GM23248 (cell line): ENCODE results near the gene USP37. TPM values are rescaled to one million over a fixed set of nuclear protein-coding genes. Genes with fewer than 3 reads are reported as not detected.

Experiments used
- DNase-seq: peaks from one replicate; pipeline ENCODE4 v3.0.0-alpha.2; 2015
- H2AFZ ChIP-seq: fragments of 200-600 bp; sonication (generic); 2 replicates; pipeline ENCODE4 v1.6.1; 2016; ENCODE audit warnings: antibody characterized with exemption
- H3F3A ChIP-seq: fragments of 200-600 bp; sonication (generic); 2 replicates; pipeline ENCODE4 v1.6.1; 2016; ENCODE audit warnings: mild to moderate bottlenecking, antibody characterized with exemption, mixed run types; ENCODE audit not compliant: insufficient read depth
- H3K27ac ChIP-seq: fragments of 200-600 bp; sonication (generic); 2 replicates; pipeline ENCODE4 v1.5.1; 2016; ENCODE audit warnings: mild to moderate bottlenecking
- H3K27me3 ChIP-seq: fragments of 200-600 bp; sonication (generic); replicated peaks from 2 replicates; pipeline ENCODE4 v1.6.1; 2016; ENCODE audit warnings: mild to moderate bottlenecking; ENCODE audit not compliant: insufficient read depth
- H3K36me3 ChIP-seq: fragments of 200-600 bp; sonication (generic); 2 replicates; pipeline ENCODE4 v1.6.1; 2016; ENCODE audit warnings: low read depth, mild to moderate bottlenecking
- H3K4me1 ChIP-seq: fragments of 200-600 bp; sonication (generic); 2 replicates; pipeline ENCODE4 v1.6.1; 2016; ENCODE audit warnings: mild to moderate bottlenecking; ENCODE audit not compliant: insufficient read depth
- H3K4me2 ChIP-seq: fragments of 200-600 bp; sonication (generic); one replicate; pipeline ENCODE4 v1.6.1; 2016; ENCODE audit warnings: mild to moderate bottlenecking; ENCODE audit not compliant: unreplicated experiment
- H3K4me3 ChIP-seq: fragments of 200-600 bp; sonication (generic); 2 replicates; pipeline ENCODE4 v1.5.1; 2016; ENCODE audit warnings: mild to moderate bottlenecking
- H3K79me2 ChIP-seq: fragments of 200-600 bp; sonication (generic); 2 replicates; pipeline ENCODE4 v1.6.1; 2016; ENCODE audit warnings: mild to moderate bottlenecking; ENCODE audit not compliant: insufficient read depth
- H3K9ac ChIP-seq: fragments of 200-600 bp; sonication (generic); 2 replicates; pipeline ENCODE4 v1.6.1; 2016; ENCODE audit warnings: mild to moderate bottlenecking
- H3K9me2 ChIP-seq: fragments of 200-600 bp; sonication (generic); 2 replicates; pipeline ENCODE4 v1.6.1; 2016; ENCODE audit warnings: mixed run types, mild to moderate bottlenecking, moderate library complexity; ENCODE audit not compliant: insufficient read depth
- H3K9me3 ChIP-seq: fragments of 200-600 bp; sonication (generic); one replicate; pipeline ENCODE4 v1.6.1; 2017; ENCODE audit warnings: low read depth
- H4K20me1 ChIP-seq: fragments of 200-600 bp; sonication (generic); 2 replicates; pipeline ENCODE4 v1.6.0; 2016; ENCODE audit not compliant: insufficient read depth
- EZH2 ChIP-seq: fragments of 200-600 bp; sonication (generic); IDR thresholded peaks from 2 replicates; pipeline ENCODE4 v1.6.1; 2018; ENCODE audit warnings: antibody characterized with exemption, mild to moderate bottlenecking; ENCODE audit not compliant: insufficient read depth, poor library complexity, severe bottlenecking
- EZH2phosphoT487 ChIP-seq: fragments of 200-600 bp; sonication (generic); IDR thresholded peaks from 2 replicates; pipeline ENCODE4 v1.6.1; 2018; ENCODE audit warnings: antibody characterized with exemption, moderate library complexity, mild to moderate bottlenecking, low read depth; ENCODE audit not compliant: insufficient read depth
- WGBS, 2 experiments: methylation state at CpG; one replicate each; pipeline ENCODE4 v1.1.6; 2015 to 2017; ENCODE audit warnings: low lambda C conversion rate in 2 of 2, low coverage in 1 of 2; ENCODE audit errors: missing lambda C conversion rate in 2 of 2; 5-methylcytosine and 5-hydroxymethylcytosine counted together
- in situ Hi-C: fragments of 300-500 bp; cut with MboI; formaldehyde crosslinking; loops from 2 replicates; pipeline ENCODE4 v1.15.0; 2020
- polyA plus RNA-seq: library from polyadenylated mRNA; unstranded; fragments of >200 nt; fragmentation: Nextera tagmentation; extraction: Ambion mirVana; gene quantifications from 2 replicates; pipeline ENCODE4 v1.2.1, GENCODE V29; 2016
- total RNA-seq: library from RNA; depleted of rRNA; stranded (reverse); fragments of >200 nt; shearing (Covaris generic); gene quantifications from 2 replicates; pipeline ENCODE4 v1.2.3, GENCODE V29; 2014; rRNA removed

The USP37 gene
- total RNA-seq = 6.6 and 6.7 TPM in 2 replicates
- 5.0 and 5.1 TPM in 2 replicates for polyA plus RNA-seq

DNA sequence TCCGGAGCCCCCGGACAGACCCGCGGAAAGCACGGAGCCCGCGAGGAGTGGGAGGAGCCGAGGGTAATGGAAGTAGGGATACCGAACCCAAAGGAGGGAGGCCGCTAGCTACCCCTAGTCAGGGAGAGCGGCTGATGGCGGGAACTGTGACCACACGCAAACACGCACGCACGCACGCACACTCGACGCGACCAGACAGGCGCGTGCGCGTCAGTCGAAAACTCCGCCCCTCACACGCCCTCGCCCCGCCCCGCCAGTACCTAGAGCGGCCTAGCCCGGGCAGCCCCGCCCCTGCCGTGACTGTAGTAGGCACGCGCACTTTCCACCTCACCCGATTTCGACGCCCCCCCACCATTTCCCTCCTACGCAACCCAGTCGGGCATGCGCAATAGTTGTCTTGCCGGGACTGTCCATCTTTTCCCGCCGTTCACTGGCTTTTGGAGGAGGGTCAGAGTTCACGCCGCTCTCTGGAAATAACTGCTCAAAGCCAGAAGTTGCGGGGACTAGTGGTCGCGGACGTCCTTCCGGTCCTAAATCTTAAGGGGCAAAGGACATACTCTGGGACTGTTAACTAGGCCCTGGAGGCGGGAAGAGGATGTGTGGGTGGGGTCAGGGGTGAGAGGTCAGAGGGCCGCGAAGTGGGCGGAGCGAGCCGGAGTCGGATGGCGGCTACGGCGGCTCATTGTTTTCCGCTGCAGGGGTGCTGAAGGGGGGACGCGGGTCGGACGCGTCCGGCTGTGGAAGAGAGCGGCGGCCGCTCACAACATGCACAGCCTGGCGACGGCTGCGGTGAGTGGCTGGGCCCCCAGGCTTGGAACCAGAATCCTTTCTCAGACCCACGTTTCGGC lies at the start of gene USP37, which contains the start of gene CNOT9:
Gene USP37 (minus strand): TSS at position 162 of the 848 bp plus-strand sequence. CDS start 9,698 bp downstream, outside the sequence.
Gene CNOT9 (plus strand): TSS at position 650 of the 848 bp plus-strand sequence. CDS start 116 bp downstream, at position 766.
- H3K79me2 ChIP-seq = peaks cover 97% of the 10 kb centered on the region
- in situ Hi-C loops = no loop called here
- peaks cover 17% of the 10 kb centered on the region for H3K4me1 ChIP-seq
- no peaks in the 10 kb centered on the region for H3K27me3 ChIP-seq
- H3K9me3 ChIP-seq = no peaks in the 10 kb centered on the region
- peak within 1 kb of the TSS; percentile 97 for H3K27ac ChIP-seq
- peaks cover 26% of the 10 kb centered on the region for H3F3A ChIP-seq
- H3K36me3 ChIP-seq = 0 out of 2 replicates have a peak, but pooled peaks cover 6% of the 10 kb centered on the region
- TF ChIP-seq EZH2phosphoT487 = no peak
- no peak for TF ChIP-seq EZH2
- H4K20me1 ChIP-seq = peaks cover 3% of the 10 kb centered on the region; the same call in 1 of the 2 replicates
- 2% methylated on average over 47 to 55 of the region's 77 CpGs for WGBS, 2 experiments
- H3K4me3 ChIP-seq = peak within 1 kb of the TSS; percentile 97
- H3K4me2 ChIP-seq = peak within 1 kb of the TSS; percentile 96
- peak within 1 kb of the TSS; percentile 94 for H2AFZ ChIP-seq
- H3K9ac ChIP-seq = peak within 1 kb of the TSS; percentile 97
- H3K9me2 ChIP-seq = no peaks in the 10 kb centered on the region
- peak; percentile 99 for DNase-seq

DNA sequence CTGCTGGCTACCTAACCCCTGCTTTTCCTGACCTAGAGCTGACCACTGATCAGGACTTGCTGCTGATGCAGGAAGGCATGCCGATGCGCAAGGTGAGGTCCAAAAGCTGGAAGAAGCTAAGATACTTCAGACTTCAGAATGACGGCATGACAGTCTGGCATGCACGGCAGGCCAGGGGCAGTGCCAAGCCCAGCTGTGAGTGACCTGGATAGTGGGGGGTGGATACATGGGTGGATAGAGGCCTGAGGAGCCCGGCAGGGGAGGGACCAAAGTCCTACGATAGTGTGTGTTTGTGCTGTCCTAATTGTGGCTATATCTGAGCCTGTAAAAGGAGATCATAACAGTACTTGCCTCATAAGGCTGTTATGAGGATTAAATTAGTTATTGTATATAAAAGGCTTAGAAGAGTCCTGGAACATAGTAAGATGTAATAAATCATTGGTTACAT lies 47.7 kb upstream of the USP37 start:
- Histone ChIP-seq H3K4me1 (no peaks in the 10 kb centered on the region), H3K9ac (no peak overlapping the region), H3K79me2 (no peaks in the 10 kb centered on the region), H2AFZ (no peak overlapping the region), H3K27ac (no peak overlapping the region), H3K36me3 (no peaks in the 10 kb centered on the region), H3K9me2 (no peaks in the 10 kb centered on the region), H3F3A (no peaks in the 10 kb centered on the region), H3K9me3 (no peaks in the 10 kb centered on the region), H3K4me3 (no peak overlapping the region), H3K27me3 (no peaks in the 10 kb centered on the region), H3K4me2 (no peak overlapping the region), H4K20me1 (no peaks in the 10 kb centered on the region)
- in situ Hi-C loops = no loop called here
- 39 to 43% methylated on average over 6 of the region's 6 CpGs for WGBS, 2 experiments
- DNase-seq = peak; percentile 18
- TF ChIP-seq EZH2phosphoT487 (no peak), EZH2 (no peak)

DNA sequence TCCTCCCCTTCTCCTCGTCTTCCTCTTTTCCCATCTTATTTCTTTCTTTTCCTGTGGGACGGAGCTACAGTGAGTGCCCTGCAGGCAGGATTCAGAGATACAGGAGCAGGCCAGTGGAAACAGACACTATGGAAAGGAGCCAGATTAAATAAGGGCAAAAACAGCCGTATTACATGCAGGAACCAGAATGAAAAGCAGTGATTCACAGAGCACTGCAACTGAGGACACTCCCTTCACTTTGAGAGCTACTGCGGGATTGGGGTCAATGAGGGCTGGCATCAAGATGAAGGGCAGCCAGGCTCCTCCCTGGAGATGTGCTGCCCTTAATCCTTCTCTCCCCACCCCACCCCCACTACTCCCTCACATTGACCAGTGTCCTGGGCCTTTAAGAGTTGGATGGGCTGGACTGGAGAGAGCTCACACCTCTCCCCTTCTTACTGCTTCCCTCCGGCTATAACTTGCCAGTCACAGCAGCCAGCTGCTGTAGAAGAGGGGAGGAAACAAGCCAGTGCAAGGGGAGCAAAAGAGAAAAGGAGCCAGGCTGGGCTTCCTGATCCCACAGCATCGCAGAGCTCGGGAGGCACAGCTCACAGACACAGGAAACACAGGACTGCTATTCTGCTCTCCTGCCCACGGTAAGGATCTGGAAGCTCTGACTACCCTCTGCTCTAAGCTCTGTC lies 39.4 kb upstream of the USP37 start, which contains the start of gene PLCD4:
Gene PLCD4 (plus strand): TSS at position 464 of the 680 bp plus-strand sequence. CDS start 7,841 bp downstream, outside the sequence.
- Histone ChIP-seq H3K27ac (peak within 1 kb of the TSS; percentile 45), H3K4me3 (peak within 1 kb of the TSS; percentile 54), H3K36me3 (no peaks in the 10 kb centered on the region), H3K4me1 (peaks cover 18% of the 10 kb centered on the region), H3F3A (peaks cover 23% of the 10 kb centered on the region; the same call in 1 of the 2 replicates), H3K9me3 (no peaks in the 10 kb centered on the region), H3K79me2 (no peaks in the 10 kb centered on the region), H2AFZ (peak within 1 kb of the TSS; percentile 92), H3K9ac (peak within 1 kb of the TSS; percentile 62), H3K4me2 (peak within 1 kb of the TSS; percentile 68), H3K27me3 (no peaks in the 10 kb centered on the region), H3K9me2 (no peaks in the 10 kb centered on the region), H4K20me1 (no peaks in the 10 kb centered on the region)
- DNase-seq = peak; percentile 86
- in situ Hi-C loops = no loop called here
- TF ChIP-seq EZH2phosphoT487 = no peak
- TF ChIP-seq EZH2 = no peak
- WGBS, 2 experiments = 1 to 5% methylated on average over 8 of the region's 8 CpGs

GRCh38 chr2:218605432-218605831 lies 37.3 kb upstream of the USP37 start:
- Histone ChIP-seq H3F3A (peaks cover 23% of the 10 kb centered on the region; the same call in 1 of the 2 replicates), H3K79me2 (no peaks in the 10 kb centered on the region), H3K27ac (no peak overlapping the region), H2AFZ (no peak overlapping the region), H3K4me1 (peaks cover 18% of the 10 kb centered on the region), H3K27me3 (no peaks in the 10 kb centered on the region), H3K9me3 (no peaks in the 10 kb centered on the region), H4K20me1 (no peaks in the 10 kb centered on the region), H3K9me2 (no peaks in the 10 kb centered on the region), H3K4me2 (no peak overlapping the region), H3K9ac (no peak overlapping the region), H3K4me3 (no peak overlapping the region), H3K36me3 (no peaks in the 10 kb centered on the region)
- TF ChIP-seq EZH2 (no peak), EZH2phosphoT487 (no peak)
- WGBS, 2 experiments = 83 to 86% methylated on average over 2 of the region's 2 CpGs
- in situ Hi-C loops = no loop called here
- peak; percentile 26 for DNase-seq
